Trophoblast cell (in vitro differentiated cells and primary cell): Measurements from ENCODE around the gene RCC2.

Experiments used
- DNase-seq, 2 donors: peaks; one replicate each; pipeline ENCODE4 v3.0.0-alpha.2; 2016
- H2AFZ ChIP-seq: 2 replicates; pipeline ENCODE4 v1.6.1; 2013; ENCODE audit warnings: low read length, moderate library complexity, mild to moderate bottlenecking; ENCODE audit not compliant: insufficient read depth, poor library complexity
- H2AK5ac ChIP-seq: 2 replicates; pipeline ENCODE4 v1.6.1; 2013; ENCODE audit warnings: mild to moderate bottlenecking, low read length
- H2BK120ac ChIP-seq: 2 replicates; pipeline ENCODE4 v1.6.1; 2013; ENCODE audit warnings: low read length, mild to moderate bottlenecking, moderate library complexity; ENCODE audit not compliant: insufficient read depth, poor library complexity
- H2BK12ac ChIP-seq: 2 replicates; pipeline ENCODE4 v1.6.1; 2013; ENCODE audit warnings: mild to moderate bottlenecking, low read length, moderate library complexity
- H2BK5ac ChIP-seq: 2 replicates; pipeline ENCODE4 v1.6.1; 2013; ENCODE audit warnings: low read length, low read depth, moderate library complexity, mild to moderate bottlenecking; ENCODE audit not compliant: poor library complexity
- H3K14ac ChIP-seq: 2 replicates; pipeline ENCODE4 v1.6.1; 2013; ENCODE audit warnings: mild to moderate bottlenecking, low read length
- H3K18ac ChIP-seq: 2 replicates; pipeline ENCODE4 v1.6.1; 2013; ENCODE audit warnings: mild to moderate bottlenecking, low read length
- H3K23ac ChIP-seq: 2 replicates; pipeline ENCODE4 v1.6.1; 2013; ENCODE audit warnings: low read length
- H3K27ac ChIP-seq: 2 replicates; pipeline ENCODE4 v1.5.1; 2013; ENCODE audit warnings: low read depth, mild to moderate bottlenecking, inconsistent platforms, low read length, moderate library complexity
- H3K27me3 ChIP-seq: 2 replicates; pipeline ENCODE4 v1.6.1; 2013; ENCODE audit warnings: inconsistent platforms, mild to moderate bottlenecking, low read length, moderate library complexity; ENCODE audit not compliant: insufficient read depth
- H3K36me3 ChIP-seq, 2 experiments: 1 replicate in 1 of 2; 2 replicates in 1 of 2; pipeline ENCODE4 v1.6.1; 2013; ENCODE audit warnings: low read length in 2 of 2, mild to moderate bottlenecking in 2 of 2, moderate library complexity in 1 of 2; ENCODE audit not compliant: insufficient read depth in 2 of 2, control insufficient read depth in 1 of 2
- H3K4ac ChIP-seq: 2 replicates; pipeline ENCODE4 v1.6.1; 2013; ENCODE audit warnings: low read depth, mild to moderate bottlenecking, low read length, moderate library complexity
- H3K4me1 ChIP-seq, 2 experiments: 1 replicate in 1 of 2; 2 replicates in 1 of 2; pipeline ENCODE4 v1.6.1; 2013; ENCODE audit warnings: low read length in 2 of 2, mild to moderate bottlenecking in 2 of 2, moderate library complexity in 1 of 2; ENCODE audit not compliant: insufficient read depth in 2 of 2, control insufficient read depth in 1 of 2
- H3K4me2 ChIP-seq: 2 replicates; pipeline ENCODE4 v1.6.1; 2013; ENCODE audit warnings: inconsistent platforms, mild to moderate bottlenecking, low read length, moderate library complexity
- H3K4me3 ChIP-seq: 2 replicates; pipeline ENCODE4 v1.5.1; 2013; ENCODE audit warnings: mild to moderate bottlenecking, low read depth, low read length, inconsistent platforms
- H3K79me1 ChIP-seq: one replicate; pipeline ENCODE4 v1.6.1; 2013; ENCODE audit warnings: low read length
- H3K79me2 ChIP-seq: 2 replicates; pipeline ENCODE4 v1.6.1; 2013; ENCODE audit warnings: low read length, mild to moderate bottlenecking; ENCODE audit not compliant: control insufficient read depth, insufficient read depth, poor library complexity
- H3K9ac ChIP-seq: 2 replicates; pipeline ENCODE4 v1.6.1; 2013; ENCODE audit warnings: mild to moderate bottlenecking, low read length
- H3K9me3 ChIP-seq: 2 replicates; pipeline ENCODE4 v1.6.1; 2013; ENCODE audit warnings: low read depth, mild to moderate bottlenecking, control low read depth, inconsistent platforms, low read length; ENCODE audit not compliant: insufficient read depth
- H4K12ac ChIP-seq: 2 replicates; pipeline ENCODE4 v1.6.1; 2013; ENCODE audit warnings: low read depth, mild to moderate bottlenecking, low read length, moderate library complexity
- H4K8ac ChIP-seq: 2 replicates; pipeline ENCODE4 v1.6.1; 2013; ENCODE audit warnings: low read depth, mild to moderate bottlenecking, low read length, moderate library complexity
- H4K91ac ChIP-seq: one replicate; pipeline ENCODE4 v1.6.1; 2013; ENCODE audit warnings: low read depth, mild to moderate bottlenecking, low read length, moderate library complexity
- WGBS: extraction: QIAGEN DNeasy Blood & Tissue Kit; methylation state at CpG from one replicate; pipeline ENCODE4 v1.1.7; 2013; ENCODE audit warnings: missing lambda C conversion rate; ENCODE audit not compliant: insufficient read length, insufficient coverage; ENCODE audit errors: extremely low coverage; 5-methylcytosine and 5-hydroxymethylcytosine counted together

RCC2 gene

GRCh38 chr1:17397910-17398695, 41.4 kb downstream of the RCC2 start:
- H3K23ac ChIP-seq: no peak overlapping the region
- H3K27ac ChIP-seq: no peak overlapping the region
- WGBS: no CpG with 5 or more reads among the region's 7 CpGs
- no peaks in the 10 kb centered on the region for H3K36me3 ChIP-seq
- no peaks in the 10 kb centered on the region for H3K9me3 ChIP-seq
- no peak overlapping the region for H4K8ac ChIP-seq
- no peak overlapping the region for H2BK5ac ChIP-seq
- no peaks in the 10 kb centered on the region for H3K27me3 ChIP-seq
- H3K4me1 ChIP-seq: no peaks in the 10 kb centered on the region
- H3K79me2 ChIP-seq: no peaks in the 10 kb centered on the region
- no peak overlapping the region for H4K12ac ChIP-seq
- H3K14ac ChIP-seq: no peak overlapping the region
- no peaks in the 10 kb centered on the region for H3K79me1 ChIP-seq
- H3K9ac ChIP-seq: no peak overlapping the region
- no peak for DNase-seq
- no peak overlapping the region for H3K4ac ChIP-seq
- no peak overlapping the region for H2AFZ ChIP-seq
- H3K4me3 ChIP-seq: no peak overlapping the region
- no peak overlapping the region for H2AK5ac ChIP-seq
- no peak overlapping the region for H2BK12ac ChIP-seq
- no peak overlapping the region for H4K91ac ChIP-seq
- H2BK120ac ChIP-seq: no peak overlapping the region
- H3K18ac ChIP-seq: no peak overlapping the region
- no peak overlapping the region for H3K4me2 ChIP-seq

GRCh38 chr1:17393230-17393629, 46.2 kb downstream of the RCC2 start:
- H3K14ac ChIP-seq: no peak overlapping the region
- no peak overlapping the region for H4K8ac ChIP-seq
- H2BK12ac ChIP-seq: no peak overlapping the region
- no peak overlapping the region for H3K18ac ChIP-seq
- H4K91ac ChIP-seq: no peak overlapping the region
- no peak overlapping the region for H3K27ac ChIP-seq
- no peaks in the 10 kb centered on the region for H3K36me3 ChIP-seq
- no peak overlapping the region for H3K4ac ChIP-seq
- DNase-seq: no peak
- no peak overlapping the region for H3K4me2 ChIP-seq
- WGBS: no CpG with 5 or more reads among the region's 8 CpGs
- H4K12ac ChIP-seq: no peak overlapping the region
- no peak overlapping the region for H2AFZ ChIP-seq
- H3K27me3 ChIP-seq: no peaks in the 10 kb centered on the region
- H3K9ac ChIP-seq: no peak overlapping the region
- no peak overlapping the region for H2BK5ac ChIP-seq
- no peaks in the 10 kb centered on the region for H3K79me2 ChIP-seq
- H3K79me1 ChIP-seq: no peaks in the 10 kb centered on the region
- H3K23ac ChIP-seq: no peak overlapping the region
- H3K4me3 ChIP-seq: no peak overlapping the region
- no peaks in the 10 kb centered on the region for H3K9me3 ChIP-seq
- no peak overlapping the region for H2AK5ac ChIP-seq
- H2BK120ac ChIP-seq: no peak overlapping the region
- no peaks in the 10 kb centered on the region for H3K4me1 ChIP-seq

- H3K27me3 ChIP-seq: no peaks in the 10 kb centered on the region
- no peak overlapping the region for H2BK5ac ChIP-seq
- no peaks in the 10 kb centered on the region for H3K79me1 ChIP-seq
- no peak overlapping the region for H3K4me3 ChIP-seq
- no peaks in the 10 kb centered on the region for H3K36me3 ChIP-seq
- H4K91ac ChIP-seq: no peak overlapping the region
- H3K23ac ChIP-seq: no peak overlapping the region
- no peak overlapping the region for H3K27ac ChIP-seq
- no peak overlapping the region for H3K4ac ChIP-seq
- H2AFZ ChIP-seq: no peak overlapping the region
- DNase-seq: no peak
- H4K8ac ChIP-seq: no peak overlapping the region
- H3K9me3 ChIP-seq: no peaks in the 10 kb centered on the region
- H3K4me2 ChIP-seq: no peak overlapping the region
- no peak overlapping the region for H3K9ac ChIP-seq
- H2BK120ac ChIP-seq: no peak overlapping the region
- H3K79me2 ChIP-seq: no peaks in the 10 kb centered on the region
- no peak overlapping the region for H3K14ac ChIP-seq
- no peak overlapping the region for H3K18ac ChIP-seq
- no CpG with 5 or more reads among the region's 10 CpGs for WGBS
- H3K4me1 ChIP-seq: no peaks in the 10 kb centered on the region
- H2BK12ac ChIP-seq: no peak overlapping the region
- H2AK5ac ChIP-seq: no peak overlapping the region
- H4K12ac ChIP-seq: no peak overlapping the region
Observed at GRCh38 chr1:17392199-17392740, 47.2 kb downstream of the RCC2 start.

GRCh38 chr1:17381161-17381560, 58.3 kb downstream of the RCC2 start:
- Histone ChIP-seq H4K91ac (no peak overlapping the region), H4K8ac (no peak overlapping the region), H3K4me3 (no peak overlapping the region), H3K36me3 (no peaks in the 10 kb centered on the region), H2BK12ac (no peak overlapping the region), H2BK5ac (no peak overlapping the region), H3K4me2 (no peak overlapping the region), H2AFZ (no peak overlapping the region), H2AK5ac (no peak overlapping the region), H3K27me3 (no peaks in the 10 kb centered on the region), H3K79me1 (no peaks in the 10 kb centered on the region), H4K12ac (no peak overlapping the region), H2BK120ac (no peak overlapping the region), H3K9ac (no peak overlapping the region), H3K4ac (no peak overlapping the region), H3K79me2 (no peaks in the 10 kb centered on the region), H3K23ac (no peak overlapping the region), H3K4me1 (peaks cover 0 to 4% of the 10 kb centered on the region in 2 experiments), H3K14ac (no peak overlapping the region), H3K27ac (no peak overlapping the region), H3K9me3 (no peaks in the 10 kb centered on the region), H3K18ac (no peak overlapping the region)
- no CpG with 5 or more reads among the region's 2 CpGs for WGBS
- no peak for DNase-seq
